Central memory CD8-positive, alpha-beta T cell (primary cell): ENCODE data around the gene ACOT7.
"Not testable (repeated sequence)": the region's sequence is repeated elsewhere in the genome, so short reads cannot be mapped to it uniquely, and the experiment has no call there.

Experiments used
- ATAC-seq: fragments of 150-1000 bp; cut with Tn5 transposase; replicated peaks from 2 replicates; pipeline ENCODE4 v1.10.0; 2022; ENCODE audit warnings: mild to moderate bottlenecking, moderate FRiP score, moderate number of reproducible peaks; ENCODE audit not compliant: poor library complexity, severe bottlenecking; ENCODE audit errors: extremely low read depth
- DNase-seq, 2 donors: peaks; one replicate each; pipeline ENCODE4 v3.0.0; 2021; ENCODE audit warnings: low spot score in 2 of 2
- H3K27ac Mint-ChIP-seq: one replicate; pipeline ENCODE4 v1.8.0; 2022; ENCODE audit warnings: low read depth, mild to moderate bottlenecking, moderate library complexity, mixed read lengths
- H3K27me3 Mint-ChIP-seq: one replicate; pipeline ENCODE4 v1.8.0; 2022; ENCODE audit warnings: mixed read lengths
- H3K36me3 Mint-ChIP-seq: one replicate; pipeline ENCODE4 v1.8.0; 2022; ENCODE audit warnings: mild to moderate bottlenecking, moderate library complexity, mixed read lengths; ENCODE audit not compliant: insufficient read depth
- H3K4me1 Mint-ChIP-seq: one replicate; pipeline ENCODE4 v1.8.0; 2022; ENCODE audit warnings: mixed read lengths
- H3K4me3 Mint-ChIP-seq: one replicate; pipeline ENCODE4 v1.8.0; 2022; ENCODE audit warnings: mild to moderate bottlenecking, moderate library complexity, mixed read lengths
- H3K9me3 Mint-ChIP-seq: one replicate; pipeline ENCODE4 v1.8.0; 2022; ENCODE audit warnings: mixed read lengths

The ACOT7 gene

DNA sequence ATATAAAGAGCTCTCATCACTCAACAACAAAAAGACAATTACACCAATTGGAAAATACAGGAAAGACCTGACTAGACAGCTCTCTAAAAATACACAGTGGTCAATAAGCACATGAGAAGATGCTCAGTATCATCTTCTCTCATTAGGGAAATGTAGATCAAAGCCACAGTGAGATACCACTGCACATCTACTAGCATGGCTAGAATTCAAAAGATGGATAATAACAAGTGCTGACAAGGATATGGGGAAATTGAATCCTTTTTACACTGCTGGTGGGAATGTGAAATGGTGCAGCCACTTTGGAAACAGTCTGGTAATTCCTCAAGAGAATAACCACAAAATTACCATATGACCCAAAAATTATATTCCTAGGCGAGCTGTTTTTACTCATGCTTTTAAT, 9.4 kb downstream of the ACOT7 start:
- Mint-ChIP-seq H3K27me3 (no peaks in the 10 kb centered on the region), H3K4me1 (no peaks in the 10 kb centered on the region)
- DNase-seq = no peak

DNA sequence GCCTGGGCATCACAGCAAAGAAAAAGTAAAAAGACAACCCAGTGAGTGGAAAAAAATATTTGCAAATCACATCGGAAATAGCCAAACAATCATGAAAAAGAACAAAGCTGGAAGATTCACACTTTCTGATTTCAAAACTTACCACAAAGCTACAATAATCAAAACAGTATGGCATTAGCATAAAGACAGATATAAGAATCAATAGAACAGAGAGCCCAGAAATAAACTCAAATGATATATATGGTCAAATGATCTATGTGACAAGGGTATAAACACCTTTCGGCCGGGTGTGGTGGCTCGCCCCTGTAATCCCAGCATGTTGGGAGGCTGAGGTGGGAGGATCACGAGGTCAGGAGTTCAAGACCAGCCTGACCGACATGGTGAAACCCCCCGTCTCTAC, 13.5 kb downstream of the ACOT7 start:
- Mint-ChIP-seq H3K36me3 (no peaks in the 10 kb centered on the region), H3K4me1 (no peaks in the 10 kb centered on the region), H3K4me3 (no peak overlapping the region), H3K9me3 (no peaks in the 10 kb centered on the region), H3K27ac (no peak overlapping the region), H3K27me3 (no peaks in the 10 kb centered on the region)
- ATAC-seq = no peak
- DNase-seq = no peak

More for the DNA sequence above, 9.4 kb downstream of the ACOT7 start:
- Mint-ChIP-seq H3K4me3 (no peak overlapping the region), H3K9me3 (no peaks in the 10 kb centered on the region), H3K36me3 (no peaks in the 10 kb centered on the region), H3K27ac (no peak overlapping the region)
- no peak for ATAC-seq

DNA sequence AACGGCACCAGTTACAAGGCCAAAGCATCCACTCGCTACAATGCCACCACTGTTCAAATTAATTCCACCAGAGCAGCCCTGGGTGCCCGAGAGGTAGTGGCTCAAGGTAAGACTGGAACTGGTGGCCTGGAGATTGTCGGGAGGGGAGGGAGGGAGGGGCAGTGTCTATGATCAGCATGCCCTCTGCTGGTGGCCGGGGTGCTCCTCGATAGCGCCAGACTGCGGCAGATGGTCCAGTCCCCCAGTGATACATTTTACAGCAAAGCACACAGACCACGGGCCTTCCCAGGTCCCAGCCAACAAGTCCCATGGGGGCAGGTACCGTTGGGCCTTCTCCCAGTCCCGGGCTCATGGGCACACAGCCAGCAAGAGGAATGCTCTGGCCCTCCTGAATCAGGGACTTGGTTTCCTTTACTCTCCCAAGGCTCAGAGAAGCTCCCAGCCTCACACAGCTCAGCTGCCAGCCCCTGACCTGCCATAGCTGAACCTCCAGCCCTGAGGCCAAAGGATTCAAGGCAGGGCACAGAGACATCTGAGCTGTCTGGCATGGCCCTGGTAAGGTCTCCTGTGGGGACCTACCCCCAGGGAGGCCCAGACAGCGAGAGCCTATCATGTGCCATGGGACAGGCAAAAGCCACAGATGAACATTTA, 15.3 kb downstream of the ACOT7 start:
- H3K4me3 Mint-ChIP-seq = no peak overlapping the region
- no peaks in the 10 kb centered on the region for H3K27me3 Mint-ChIP-seq
- ATAC-seq (no peak), DNase-seq (no peak)
- no peaks in the 10 kb centered on the region for H3K9me3 Mint-ChIP-seq
- no peaks in the 10 kb centered on the region for H3K36me3 Mint-ChIP-seq
- H3K4me1 Mint-ChIP-seq = no peaks in the 10 kb centered on the region
- H3K27ac Mint-ChIP-seq = no peak overlapping the region

DNA sequence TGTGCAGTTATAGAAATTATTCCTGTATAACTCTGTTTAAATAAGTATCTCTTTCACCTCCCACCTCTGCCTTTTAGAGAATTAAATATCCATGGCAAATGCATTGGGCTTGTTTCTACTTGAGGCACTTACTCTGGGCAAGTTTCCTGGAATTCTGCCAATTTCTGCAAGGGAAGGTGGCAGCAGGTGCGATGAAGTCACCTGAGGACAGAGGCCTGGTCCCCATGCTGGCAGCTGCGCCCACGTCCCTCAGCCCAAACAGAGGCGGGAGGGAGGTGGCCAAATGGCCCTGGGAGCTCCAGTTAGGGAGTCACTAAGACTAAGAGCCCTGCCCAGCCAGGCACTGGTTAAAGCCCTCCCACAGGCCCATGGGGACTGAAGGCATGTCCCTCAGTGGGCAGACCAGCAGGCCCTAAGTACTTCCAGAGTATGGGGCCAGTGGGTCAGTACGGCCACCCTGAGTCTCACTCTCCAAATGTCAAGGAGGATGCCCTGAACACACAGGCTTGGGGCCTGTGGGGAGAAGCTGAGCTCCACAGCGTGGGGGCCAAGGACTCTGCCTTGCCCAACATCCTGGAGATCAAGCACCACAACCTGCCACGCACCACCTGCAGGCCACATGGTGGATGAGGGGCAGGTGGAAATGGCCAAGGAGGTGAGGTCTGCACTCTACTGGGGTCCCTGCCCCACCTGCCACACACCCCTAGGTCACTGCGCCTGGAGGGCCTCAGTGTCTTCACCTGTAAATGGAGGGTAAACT, 19.4 kb downstream of the ACOT7 start:
- Mint-ChIP-seq H3K4me1 (peaks cover 5% of the 10 kb centered on the region), H3K4me3 (no peak overlapping the region), H3K9me3 (no peaks in the 10 kb centered on the region), H3K27ac (no peak overlapping the region), H3K36me3 (no peaks in the 10 kb centered on the region), H3K27me3 (no peaks in the 10 kb centered on the region)
- ATAC-seq (no peak), DNase-seq (no peak)

DNA sequence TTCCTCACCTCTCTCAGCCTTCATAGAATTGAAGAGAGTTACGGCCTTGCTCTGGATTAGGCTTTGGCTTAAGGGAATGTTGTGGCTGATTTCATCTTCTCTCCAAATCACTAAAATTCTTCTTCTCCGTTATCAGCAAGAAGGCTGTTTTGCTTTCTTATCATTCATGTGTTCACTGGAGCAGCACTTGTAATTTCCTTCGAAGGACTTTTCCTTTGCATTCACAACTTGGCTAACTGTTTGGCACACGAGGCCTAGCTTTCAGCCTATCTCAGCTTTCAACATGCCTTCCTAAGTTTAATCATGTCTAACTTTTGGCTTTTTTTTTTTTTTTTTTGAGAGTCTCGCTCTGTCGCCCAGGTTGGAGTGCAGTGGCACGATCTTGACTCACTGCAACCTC, 21.3 kb downstream of the ACOT7 start:
- DNase-seq, ATAC-seq, H3K27me3 Mint-ChIP-seq, H3K9me3 Mint-ChIP-seq, H3K36me3 Mint-ChIP-seq, H3K4me3 Mint-ChIP-seq, H3K27ac Mint-ChIP-seq: not testable (repeated sequence)
- H3K4me1 Mint-ChIP-seq = peaks cover 12% of the 10 kb centered on the region

DNA sequence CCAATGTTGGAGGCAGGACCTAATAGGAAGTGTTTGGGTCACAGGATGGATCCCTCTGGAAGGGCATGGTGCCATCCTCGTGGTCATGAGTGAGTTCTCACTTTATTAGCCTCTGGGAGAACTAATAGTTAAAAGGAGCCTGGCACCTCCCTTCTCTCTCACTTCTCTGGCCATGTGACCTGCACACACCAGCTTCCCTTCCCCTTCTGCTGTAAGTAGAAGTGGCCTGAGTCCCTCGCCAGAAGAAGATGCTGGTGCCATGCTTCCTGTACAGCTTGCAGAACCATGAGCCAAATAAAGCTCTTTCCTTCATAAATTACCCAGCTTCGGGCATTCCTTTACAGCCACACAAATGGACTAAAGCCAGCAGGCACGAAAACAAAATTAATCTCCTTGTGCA, 23.6 kb downstream of the ACOT7 start:
- Mint-ChIP-seq H3K4me1 (peaks cover 15% of the 10 kb centered on the region), H3K36me3 (peaks cover 5% of the 10 kb centered on the region), H3K27ac (no peak overlapping the region), H3K27me3 (no peaks in the 10 kb centered on the region), H3K9me3 (no peaks in the 10 kb centered on the region), H3K4me3 (no peak overlapping the region)
- DNase-seq (no peak), ATAC-seq (no peak)

DNA sequence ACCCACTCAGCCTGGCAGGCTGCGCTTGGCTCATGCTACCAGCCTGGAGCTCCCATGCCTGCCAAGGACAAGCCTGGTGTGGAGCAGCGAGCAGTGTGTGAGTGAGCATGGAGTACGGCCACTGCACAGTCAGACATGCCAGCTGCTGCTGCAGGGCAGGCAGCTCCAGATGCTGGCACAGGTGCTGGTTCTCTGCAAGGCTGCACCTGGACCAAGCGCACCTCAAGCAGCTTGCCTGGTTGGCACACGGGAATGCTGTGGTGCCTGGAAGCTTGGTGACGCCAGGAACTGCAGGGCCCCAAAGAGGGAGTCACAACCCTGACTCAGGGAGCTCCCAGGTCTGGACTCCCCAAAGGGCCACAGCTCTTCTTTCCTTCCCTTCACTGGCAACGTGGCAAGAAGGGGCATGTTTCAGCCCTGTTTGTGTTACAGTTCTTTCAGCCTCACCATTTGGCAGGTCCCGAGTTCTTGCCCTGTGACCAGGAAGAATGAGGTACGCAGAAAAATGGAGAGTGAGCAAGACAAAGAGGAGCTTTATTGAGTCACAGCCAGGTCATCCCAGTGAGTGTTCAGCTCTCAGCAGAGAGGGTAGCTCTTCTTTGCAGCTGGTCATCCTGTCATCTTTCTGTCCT, 26.1 kb downstream of the ACOT7 start:
- DNase-seq (no peak), ATAC-seq (no peak)
- peaks cover 29% of the 10 kb centered on the region for H3K4me1 Mint-ChIP-seq
- no peak overlapping the region for H3K27ac Mint-ChIP-seq
- H3K36me3 Mint-ChIP-seq = peaks cover 8% of the 10 kb centered on the region
- H3K27me3 Mint-ChIP-seq = no peaks in the 10 kb centered on the region
- no peaks in the 10 kb centered on the region for H3K9me3 Mint-ChIP-seq
- no peak overlapping the region for H3K4me3 Mint-ChIP-seq

DNA sequence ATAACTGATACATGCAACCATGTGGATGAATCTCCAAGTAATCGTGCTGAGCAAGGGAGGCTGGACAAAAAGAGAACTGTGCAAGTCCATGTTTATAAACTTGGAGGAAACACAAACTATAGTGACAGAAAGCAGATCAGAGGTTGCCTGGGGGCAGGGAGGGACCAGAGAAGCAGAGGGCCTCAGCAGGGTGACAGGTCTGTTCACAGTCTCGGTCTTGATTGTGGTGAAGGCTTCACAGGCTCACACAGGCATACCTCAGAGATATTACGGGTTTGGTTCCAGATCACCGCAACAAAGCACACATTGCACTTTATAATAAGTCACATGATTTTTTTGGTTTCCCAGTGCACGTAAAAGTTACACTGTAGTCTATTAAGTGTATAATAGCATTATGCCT, 28.5 kb downstream of the ACOT7 start:
- Mint-ChIP-seq H3K27ac (peak overlapping the region; percentile 74), H3K9me3 (no peaks in the 10 kb centered on the region), H3K36me3 (peaks cover 8% of the 10 kb centered on the region), H3K27me3 (no peaks in the 10 kb centered on the region), H3K4me3 (no peak overlapping the region), H3K4me1 (peaks cover 24% of the 10 kb centered on the region)
- DNase-seq (peak in 1 of 2 donors; percentile 43), ATAC-seq (peak; percentile 98)

DNA sequence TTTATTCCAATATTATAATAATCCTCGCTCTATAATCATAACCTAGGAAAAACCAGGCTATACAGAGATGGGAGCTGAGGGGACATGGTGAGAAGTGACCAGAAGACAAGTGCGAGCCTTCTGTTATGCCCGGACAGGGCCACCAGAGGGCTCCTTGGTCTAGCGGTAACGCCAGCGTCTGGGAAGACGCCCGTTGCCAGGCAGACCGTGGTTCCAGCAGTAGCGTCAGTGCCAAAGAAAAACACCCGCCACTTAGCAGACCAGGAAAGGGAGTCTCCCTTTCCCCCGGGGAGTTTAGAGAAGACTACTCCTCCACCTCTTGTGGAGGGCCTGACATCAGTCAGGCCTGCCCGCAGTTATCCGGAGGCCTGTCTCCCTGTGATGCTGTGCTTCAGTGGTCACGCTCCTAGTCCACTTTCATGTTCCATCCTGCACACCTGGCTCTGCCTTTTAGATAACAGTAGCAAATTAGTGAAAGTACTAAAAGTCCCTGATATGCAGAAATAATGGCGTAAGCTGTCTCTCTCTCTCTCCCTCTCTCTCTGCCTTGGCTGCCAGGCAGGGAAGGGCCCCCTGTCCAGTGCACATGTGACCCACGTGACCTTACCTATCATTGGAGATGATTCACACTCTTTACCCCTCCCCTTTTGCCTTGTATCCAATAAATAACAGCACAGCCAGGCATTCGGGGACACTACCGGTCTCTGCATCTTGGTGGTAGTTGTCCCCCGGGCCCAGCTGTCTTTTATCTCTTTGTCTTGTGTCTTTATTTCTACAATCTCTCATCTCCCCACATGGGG, 30.3 kb downstream of the ACOT7 start:
- H3K36me3 Mint-ChIP-seq, H3K27me3 Mint-ChIP-seq, H3K9me3 Mint-ChIP-seq, H3K4me3 Mint-ChIP-seq, DNase-seq, ATAC-seq: not testable (repeated sequence)
- peak overlapping the region; percentile 74 for H3K27ac Mint-ChIP-seq
- peaks cover 33% of the 10 kb centered on the region for H3K4me1 Mint-ChIP-seq

DNA sequence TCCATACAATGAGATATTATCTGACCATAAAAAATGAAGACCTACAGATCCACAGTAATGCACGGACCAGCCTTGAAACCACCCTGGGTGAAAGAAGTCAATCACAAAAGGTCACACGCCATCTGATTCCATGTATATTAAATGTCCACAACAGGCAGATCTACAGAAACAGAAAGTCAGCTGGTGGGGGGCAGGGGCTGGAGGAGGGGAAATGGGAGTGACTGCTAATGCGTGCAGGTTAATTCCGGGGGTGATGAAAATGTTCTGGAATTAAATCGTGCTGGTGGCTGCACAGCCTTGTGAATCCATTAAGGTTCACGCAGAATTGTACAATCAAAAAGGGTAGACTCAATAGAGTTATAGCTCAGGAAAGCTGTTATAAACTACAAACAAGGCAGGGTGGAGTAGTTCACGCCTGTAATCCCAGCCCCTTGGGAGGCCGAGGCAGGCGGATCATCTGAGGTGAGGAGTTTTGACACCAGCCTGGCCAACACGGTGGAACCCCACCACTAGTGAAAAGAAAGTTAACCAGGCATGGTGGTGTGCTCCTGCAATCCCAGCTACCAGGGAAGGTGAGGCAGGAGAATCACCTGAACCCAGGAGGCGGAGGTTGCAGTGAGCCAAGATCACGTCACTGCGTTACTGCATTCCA, 32.3 kb downstream of the ACOT7 start:
- Mint-ChIP-seq H3K9me3 (no peaks in the 10 kb centered on the region), H3K4me3 (no peak overlapping the region), H3K27me3 (no peaks in the 10 kb centered on the region), H3K36me3 (peaks cover 7% of the 10 kb centered on the region), H3K27ac (no peak overlapping the region), H3K4me1 (peaks cover 35% of the 10 kb centered on the region)
- DNase-seq (no peak), ATAC-seq (no peak)

DNA sequence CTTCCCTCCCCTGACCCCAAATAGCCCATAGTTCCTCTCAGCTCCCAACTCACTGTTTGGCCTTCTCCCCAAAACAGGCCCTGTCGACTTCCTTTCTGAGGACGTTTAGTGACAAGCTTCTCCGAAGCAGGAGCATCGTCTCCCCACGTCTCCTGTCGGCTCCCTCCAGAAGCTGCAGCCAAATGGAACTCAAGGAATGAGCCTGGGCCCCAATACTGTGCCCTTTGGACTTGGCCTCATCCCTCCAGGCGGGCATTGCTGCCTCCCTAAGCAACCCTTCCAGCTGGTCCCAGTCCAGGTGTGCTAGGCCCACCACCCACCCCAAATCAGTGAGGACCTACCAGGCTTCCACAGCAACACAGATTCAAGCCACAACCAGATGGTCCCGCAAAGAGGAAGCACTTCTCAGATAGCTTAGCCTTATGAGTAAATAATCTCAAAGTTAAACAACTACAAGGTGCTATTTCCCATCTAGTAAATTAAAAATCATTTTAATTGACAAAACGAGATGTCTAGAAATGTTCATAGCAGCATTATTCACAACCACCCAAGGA, 33.0 kb downstream of the ACOT7 start:
- Mint-ChIP-seq H3K36me3 (peaks cover 7% of the 10 kb centered on the region), H3K27ac (peak overlapping the region; percentile 95), H3K4me3 (peak overlapping the region; percentile 25), H3K4me1 (peaks cover 35% of the 10 kb centered on the region), H3K27me3 (no peaks in the 10 kb centered on the region), H3K9me3 (no peaks in the 10 kb centered on the region)
- no peak for ATAC-seq
- DNase-seq = no peak

DNA sequence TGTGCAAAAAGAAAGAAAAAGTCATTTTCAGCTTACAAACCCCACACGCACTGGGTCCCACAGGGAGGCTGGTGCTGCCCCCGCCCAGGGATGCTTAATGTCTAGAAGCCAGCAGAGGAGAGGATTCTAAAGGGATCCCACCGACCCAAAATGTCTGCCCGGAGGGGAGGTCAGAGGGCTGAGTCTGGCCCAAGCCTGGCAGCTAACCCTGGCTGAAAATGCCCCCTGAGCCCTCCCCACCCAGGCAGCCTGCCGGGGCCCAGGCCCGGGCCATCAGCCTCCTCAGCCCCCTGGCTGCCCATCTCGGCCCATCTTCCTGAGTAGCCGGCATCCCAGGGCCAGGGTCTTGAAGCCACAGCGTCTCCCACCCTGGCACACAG, 33.5 kb downstream of the ACOT7 start:
- H3K36me3 Mint-ChIP-seq = peaks cover 7% of the 10 kb centered on the region
- H3K27me3 Mint-ChIP-seq = no peaks in the 10 kb centered on the region
- H3K4me3 Mint-ChIP-seq = peak overlapping the region; percentile 66
- peak overlapping the region; percentile 95 for H3K27ac Mint-ChIP-seq
- DNase-seq (no peak), ATAC-seq (no peak)
- no peaks in the 10 kb centered on the region for H3K9me3 Mint-ChIP-seq
- H3K4me1 Mint-ChIP-seq = peaks cover 34% of the 10 kb centered on the region
